Prostate gland (tissue), 2 donors: ENCODE measurements around the gene TMEM119. TPM values are rescaled to one million over a fixed set of nuclear protein-coding genes. Genes with fewer than 3 reads are reported as not detected.

Experiments used
- DNase-seq: peaks from one replicate; pipeline ENCODE4 v3.0.0-alpha.2; 2019; ENCODE audit warnings: low spot score
- H3K27ac ChIP-seq, 2 donors: fragments of 200-600 bp; sonication (generic); 2 replicates each; pipeline ENCODE4 v1.5.1; 2017 to 2019
- H3K27me3 ChIP-seq: fragments of 200-600 bp; sonication (generic); replicated peaks from 2 replicates; pipeline ENCODE4 v1.5.1; 2019; ENCODE audit not compliant: insufficient read depth
- H3K36me3 ChIP-seq, 2 donors: fragments of 200-600 bp; sonication (generic); 1 replicate in 1 of 2; 2 replicates in 1 of 2; pipeline versions ENCODE4 v1.5.1 to v1.8.1; 2017 to 2019
- H3K4me1 ChIP-seq: fragments of 200-600 bp; sonication (generic); replicated peaks from 2 replicates; pipeline ENCODE4 v1.5.1; 2019
- H3K4me3 ChIP-seq, 2 donors: fragments of 200-600 bp; sonication (generic); 2 replicates each; pipeline ENCODE4 v1.5.1; 2017 to 2019
- H3K9me3 ChIP-seq: fragments of 200-600 bp; sonication (generic); 2 replicates; pipeline ENCODE4 v1.5.1; 2017
- CTCF ChIP-seq, 4 experiments: fragments of 200-600 bp in 2 of 4; fragments of 450-650 bp in 2 of 4; sonication (generic) in 2 of 4; IDR thresholded peaks; 1 replicate in 3 of 4; 2 replicates in 1 of 4; pipeline ENCODE4 v1.5.1; 2016 to 2019; ENCODE audit warnings: antibody characterized with exemption in 4 of 4, mild to moderate bottlenecking in 2 of 4, moderate library complexity in 2 of 4
- POLR2A ChIP-seq: fragments of 450-650 bp; IDR thresholded peaks from one replicate; pipeline ENCODE4 v1.6.1; 2016; ENCODE audit warnings: antibody characterized with exemption, mild to moderate bottlenecking
- POLR2AphosphoS5 ChIP-seq: sonication (generic); formaldehyde crosslinking; IDR thresholded peaks from one replicate; pipeline ENCODE4 v1.6.1; 2017; ENCODE audit warnings: antibody characterized with exemption
- WGBS: methylation state at CpG from one replicate; pipeline ENCODE4 v1.1.5; 2018; 5-methylcytosine and 5-hydroxymethylcytosine counted together
- intact Hi-C: fragments of 100-400 bp; cut with DNase I; formaldehyde crosslinking; loops from one replicate; pipeline ENCODE4 v1.14.2; 2022
- total RNA-seq, 2 donors: library from RNA; depleted of rRNA; stranded (reverse); fragments of >200 nt; gene quantifications; one replicate each; pipeline ENCODE4 v1.1.0, GENCODE V29; 2016

The TMEM119 gene
- total RNA-seq, 2 donors from 2014 or later, result 1.7 to 19.1 TPM

GRCh38 chr12:108635997-108636808, 38.3 kb upstream of the TMEM119 start:
- Histone ChIP-seq H3K9me3 (no peaks in the 10 kb centered on the region), H3K27ac (no peak overlapping the region), H3K36me3 (no peaks in the 10 kb centered on the region), H3K4me3 (no peak overlapping the region), H3K4me1 (no peaks in the 10 kb centered on the region), H3K27me3 (no peaks in the 10 kb centered on the region)
- TF ChIP-seq POLR2A, result no peak
- no peak for TF ChIP-seq CTCF (IDR thresholded peaks at IDR 0.05)
- no peak for TF ChIP-seq POLR2AphosphoS5
- no peak for DNase-seq
- intact Hi-C loops, result no loop called here
- 74% methylated on average over 6 of the region's 6 CpGs for WGBS

- WGBS, result 34% methylated on average over 15 of the region's 15 CpGs
- DNase-seq, result no peak
- H3K9me3 ChIP-seq, result no peaks in the 10 kb centered on the region
- TF ChIP-seq POLR2A (no peak), POLR2AphosphoS5 (no peak), CTCF (IDR thresholded peaks at IDR 0.05) (no peak)
- no peaks in the 10 kb centered on the region for H3K36me3 ChIP-seq
- no peak overlapping the region for H3K4me3 ChIP-seq
- intact Hi-C loops, result no loop called here
- H3K27ac ChIP-seq, result no peak overlapping the region
- no peaks in the 10 kb centered on the region for H3K4me1 ChIP-seq
- no peaks in the 10 kb centered on the region for H3K27me3 ChIP-seq
Observed at GRCh38 chr12:108635201-108635996, 37.5 kb upstream of the TMEM119 start.

DNA sequence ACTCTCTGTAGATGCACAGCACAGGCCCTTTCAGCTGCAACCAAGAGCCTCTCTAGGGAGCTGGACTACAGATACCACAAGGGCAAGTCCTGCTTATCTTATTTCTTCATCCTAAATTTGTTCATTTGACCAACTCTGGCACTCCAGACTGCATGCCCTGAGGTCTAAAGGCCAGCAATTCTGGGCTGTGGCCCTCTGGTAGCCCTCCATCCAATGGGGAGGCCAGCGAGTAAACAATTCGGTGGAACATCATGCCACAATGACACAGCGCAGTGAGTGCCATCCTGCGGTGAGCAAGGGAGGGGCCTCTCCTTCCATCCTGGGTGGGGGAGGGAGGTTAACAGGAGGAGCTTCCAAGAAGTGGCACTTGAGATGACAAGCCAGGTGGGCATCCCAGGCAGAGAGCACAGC, 36.5 kb upstream of the TMEM119 start:
- intact Hi-C loops, result no loop called here
- WGBS, result 81% methylated on average over 4 of the region's 4 CpGs
- Histone ChIP-seq H3K36me3 (no peaks in the 10 kb centered on the region), H3K27ac (no peak overlapping the region), H3K27me3 (no peaks in the 10 kb centered on the region), H3K4me3 (no peak overlapping the region), H3K4me1 (no peaks in the 10 kb centered on the region), H3K9me3 (no peaks in the 10 kb centered on the region)
- TF ChIP-seq POLR2A (no peak), POLR2AphosphoS5 (no peak), CTCF (IDR thresholded peaks at IDR 0.05) (no peak)
- DNase-seq, result no peak

GRCh38 chr12:108633534-108634248, 35.8 kb upstream of the TMEM119 start, which contains the start of gene SELPLG:
TSS of gene SELPLG (minus strand) at chr12:108633894. CDS start at chr12:108624307, 9,587 bp downstream.
- H3K27ac ChIP-seq, result no peak within 1 kb of the TSS
- 78% methylated on average over 14 of the region's 14 CpGs for WGBS
- TF ChIP-seq POLR2A, result no peak
- no peak for TF ChIP-seq POLR2AphosphoS5
- TF ChIP-seq CTCF (IDR thresholded peaks at IDR 0.05), result no peak
- intact Hi-C loops, result no loop called here
- no peaks in the 10 kb centered on the region for H3K9me3 ChIP-seq
- DNase-seq, result no peak
- H3K4me1 ChIP-seq, result no peaks in the 10 kb centered on the region
- H3K27me3 ChIP-seq, result no peaks in the 10 kb centered on the region
- H3K36me3 ChIP-seq, result no peaks in the 10 kb centered on the region
- H3K4me3 ChIP-seq, result peak within 1 kb of the TSS in 1 of 2 donors; percentile 12
